RWPE2 (cell line): Measurements from ENCODE around the gene SERPINA5.
A peak's percentile ranks its signal among the peaks of the same experiment; 100 is the strongest.
"Not testable (repeated sequence)": the region's sequence is repeated elsewhere in the genome, so short reads cannot be mapped to it uniquely, and the experiment has no call there.

Source experiments
- ATAC-seq: fragments of 200-7000 bp; cut with Tn5 transposase; 3 replicates; pipeline ENCODE4 v1.9.1; 2021; ENCODE audit warnings: low read depth
- DNase-seq: peaks from one replicate; pipeline ENCODE4 v3.0.0-alpha.2; 2020; ENCODE audit warnings: low spot score
- H3K27ac ChIP-seq: fragments of 450-650 bp; 2 replicates; pipeline ENCODE4 v1.5.1; 2017; ENCODE audit warnings: mild to moderate bottlenecking; ENCODE audit not compliant: poor library complexity, severe bottlenecking
- H3K27me3 ChIP-seq: fragments of 250-450 bp; sonication (Bioruptor Pico); 2 replicates; pipeline ENCODE4 v1.5.1; 2021; ENCODE audit warnings: mild to moderate bottlenecking, moderate library complexity; ENCODE audit not compliant: insufficient read depth, poor library complexity, severe bottlenecking
- H3K36me3 ChIP-seq: fragments of 250-450 bp; sonication (Bioruptor Pico); 2 replicates; pipeline ENCODE4 v1.5.1; 2020; ENCODE audit warnings: low read depth, mild to moderate bottlenecking, moderate library complexity
- H3K4me1 ChIP-seq: fragments of 250-450 bp; sonication (Bioruptor Pico); 2 replicates; pipeline ENCODE4 v1.5.1; 2021; ENCODE audit warnings: mild to moderate bottlenecking, moderate library complexity; ENCODE audit not compliant: insufficient read depth, poor library complexity, severe bottlenecking
- H3K4me3 ChIP-seq: fragments of 250-450 bp; sonication (Bioruptor Pico); 2 replicates; pipeline ENCODE4 v1.5.1; 2021; ENCODE audit warnings: mild to moderate bottlenecking, moderate library complexity; ENCODE audit not compliant: severe bottlenecking
- H3K9me3 ChIP-seq: fragments of 250-450 bp; sonication (Bioruptor Pico); 2 replicates; pipeline ENCODE4 v1.5.1; 2021; ENCODE audit warnings: mild to moderate bottlenecking, moderate library complexity; ENCODE audit not compliant: severe bottlenecking
- TF ChIP-seq, protein P1 (sequence below): fragments of 450-650 bp; IDR thresholded peaks from one replicate; pipeline ENCODE4 v1.5.1; 2017; ENCODE audit warnings: mild to moderate bottlenecking, moderate library complexity; ENCODE audit not compliant: poor library complexity, severe bottlenecking

Gene SERPINA5

DNA sequence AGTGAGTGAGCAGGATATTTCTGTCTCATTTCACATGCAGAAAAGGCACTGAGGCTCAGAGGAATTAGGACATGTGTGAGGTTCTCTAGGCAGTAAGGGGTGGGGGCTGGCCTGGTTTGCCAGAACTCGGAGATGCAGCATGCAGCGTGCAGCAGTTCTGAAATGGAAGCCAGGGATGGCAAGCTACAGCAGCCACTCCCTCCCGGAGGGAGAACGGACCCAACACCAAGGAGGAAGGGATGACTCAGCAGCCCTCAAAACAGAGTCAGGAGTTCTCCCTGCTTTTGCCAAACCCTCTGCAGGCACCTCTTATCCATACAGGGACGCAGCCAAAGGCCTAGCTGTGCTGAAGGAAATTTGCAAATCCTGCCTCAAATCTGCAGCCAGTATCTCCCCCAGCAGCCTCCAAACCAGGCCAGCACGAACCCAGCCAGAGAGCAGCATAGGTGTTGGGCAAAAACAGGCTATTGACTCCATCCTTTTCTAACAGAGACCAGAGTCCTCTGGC is 20.7 kb downstream of the SERPINA5 start:
- ATAC-seq (peak; percentile 44), DNase-seq (peak; percentile 79)
- no peaks in the 10 kb centered on the region for H3K9me3 ChIP-seq
- TF ChIP-seq, protein P1, sequence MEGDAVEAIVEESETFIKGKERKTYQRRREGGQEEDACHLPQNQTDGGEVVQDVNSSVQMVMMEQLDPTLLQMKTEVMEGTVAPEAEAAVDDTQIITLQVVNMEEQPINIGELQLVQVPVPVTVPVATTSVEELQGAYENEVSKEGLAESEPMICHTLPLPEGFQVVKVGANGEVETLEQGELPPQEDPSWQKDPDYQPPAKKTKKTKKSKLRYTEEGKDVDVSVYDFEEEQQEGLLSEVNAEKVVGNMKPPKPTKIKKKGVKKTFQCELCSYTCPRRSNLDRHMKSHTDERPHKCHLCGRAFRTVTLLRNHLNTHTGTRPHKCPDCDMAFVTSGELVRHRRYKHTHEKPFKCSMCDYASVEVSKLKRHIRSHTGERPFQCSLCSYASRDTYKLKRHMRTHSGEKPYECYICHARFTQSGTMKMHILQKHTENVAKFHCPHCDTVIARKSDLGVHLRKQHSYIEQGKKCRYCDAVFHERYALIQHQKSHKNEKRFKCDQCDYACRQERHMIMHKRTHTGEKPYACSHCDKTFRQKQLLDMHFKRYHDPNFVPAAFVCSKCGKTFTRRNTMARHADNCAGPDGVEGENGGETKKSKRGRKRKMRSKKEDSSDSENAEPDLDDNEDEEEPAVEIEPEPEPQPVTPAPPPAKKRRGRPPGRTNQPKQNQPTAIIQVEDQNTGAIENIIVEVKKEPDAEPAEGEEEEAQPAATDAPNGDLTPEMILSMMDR: no peak
- no peaks in the 10 kb centered on the region for H3K36me3 ChIP-seq
- H3K4me1 ChIP-seq: peaks cover 37% of the 10 kb centered on the region
- H3K27ac ChIP-seq: peak overlapping the region; percentile 99
- no peak overlapping the region for H3K4me3 ChIP-seq
- no peaks in the 10 kb centered on the region for H3K27me3 ChIP-seq

DNA sequence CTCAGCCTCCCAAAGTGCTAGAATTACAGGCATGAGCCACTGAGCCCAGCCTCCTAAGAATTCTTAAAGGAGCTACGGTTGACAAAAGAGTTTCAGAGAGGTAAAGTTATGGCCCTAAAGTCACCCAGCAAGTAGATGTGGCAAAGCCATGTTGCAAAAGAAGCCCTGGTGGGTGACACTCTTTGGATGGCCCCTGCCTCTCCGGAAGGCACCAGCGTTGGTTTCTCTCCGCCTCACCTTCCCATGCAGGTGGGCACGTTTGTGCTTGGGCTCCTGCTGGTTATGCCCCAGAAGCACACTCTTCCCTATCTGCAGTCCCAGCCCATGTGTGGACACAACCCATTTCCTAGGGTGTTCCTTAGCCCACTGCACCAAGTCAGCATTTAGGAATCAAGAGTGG is 21.5 kb downstream of the SERPINA5 start:
- peaks cover 37% of the 10 kb centered on the region for H3K4me1 ChIP-seq
- H3K36me3 ChIP-seq: no peaks in the 10 kb centered on the region
- no peak for DNase-seq
- no peaks in the 10 kb centered on the region for H3K9me3 ChIP-seq
- TF ChIP-seq, protein P1: no peak
- H3K27me3 ChIP-seq: no peaks in the 10 kb centered on the region
- H3K4me3 ChIP-seq: no peak overlapping the region
- ATAC-seq: no peak
- H3K27ac ChIP-seq: peak overlapping the region; percentile 99

DNA sequence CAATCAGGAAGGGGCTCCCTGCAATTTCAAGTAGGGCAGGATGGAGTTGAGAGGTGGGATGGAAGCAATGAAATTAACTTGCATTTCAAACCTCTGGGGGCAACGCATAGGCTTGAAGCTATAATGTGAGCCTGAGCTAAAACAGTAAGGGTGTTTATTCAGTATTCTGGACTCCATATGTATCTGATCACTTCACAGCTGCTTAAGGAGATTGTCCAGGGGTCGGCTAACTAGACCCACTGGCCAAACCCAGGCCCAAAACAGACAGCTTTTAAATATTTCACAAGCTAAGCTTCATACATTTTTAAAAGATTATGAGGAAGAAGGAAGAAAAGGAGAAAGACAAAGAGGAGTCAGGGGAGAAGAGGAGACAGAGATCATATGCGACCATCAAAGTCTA is 24.1 kb downstream of the SERPINA5 start:
- DNase-seq: no peak
- ATAC-seq: no peak
- H3K27ac ChIP-seq: no peak overlapping the region
- H3K36me3 ChIP-seq: no peaks in the 10 kb centered on the region
- TF ChIP-seq, protein P1: no peak
- H3K9me3 ChIP-seq: no peaks in the 10 kb centered on the region
- H3K4me3 ChIP-seq: no peak overlapping the region
- peaks cover 28% of the 10 kb centered on the region for H3K4me1 ChIP-seq
- H3K27me3 ChIP-seq: no peaks in the 10 kb centered on the region

DNA sequence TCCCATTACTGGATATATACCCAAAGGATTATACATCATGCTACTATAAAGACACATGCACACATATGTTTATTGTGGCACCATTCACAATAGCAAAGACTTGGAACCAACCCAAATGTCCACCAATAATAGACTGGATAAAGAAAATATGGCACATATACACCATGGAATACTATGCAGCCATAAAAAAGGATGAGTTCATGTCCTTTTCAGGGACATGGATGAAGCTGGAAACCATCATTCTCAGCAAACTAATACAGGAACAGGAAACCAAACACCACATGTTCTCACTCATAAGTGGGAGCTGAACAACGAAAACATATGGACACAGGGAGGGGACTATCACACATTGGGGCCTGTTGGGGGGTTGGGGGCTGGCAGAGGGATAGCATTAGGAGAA is 27.7 kb downstream of the SERPINA5 start:
- not testable (repeated sequence) for DNase-seq

DNA sequence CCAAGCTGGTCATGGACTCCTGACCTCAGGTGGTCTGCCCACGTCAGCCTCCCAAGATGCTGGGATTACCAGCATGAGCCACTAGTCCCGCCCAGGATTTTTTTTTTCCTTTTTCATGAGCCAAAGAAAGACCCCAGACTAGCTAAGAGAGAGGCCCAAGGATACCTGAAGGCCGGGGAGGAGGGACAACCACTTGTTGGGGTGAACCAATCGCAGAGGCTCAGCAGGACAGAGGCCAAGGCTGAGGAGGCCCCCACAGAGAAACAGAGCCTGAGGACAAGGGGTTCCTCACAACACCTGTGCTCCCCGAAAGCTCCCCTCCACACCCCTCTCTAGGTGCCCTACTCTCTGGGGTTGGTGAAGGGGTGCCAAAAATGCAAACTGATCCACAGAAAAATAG is 30.0 kb downstream of the SERPINA5 start:
- H3K9me3 ChIP-seq: no peaks in the 10 kb centered on the region
- H3K27me3 ChIP-seq: no peaks in the 10 kb centered on the region
- H3K36me3 ChIP-seq: no peaks in the 10 kb centered on the region
- H3K4me1 ChIP-seq: peaks cover 31% of the 10 kb centered on the region
- ATAC-seq (no peak), DNase-seq (peak; percentile 53)
- TF ChIP-seq, protein P1: no peak
- H3K27ac ChIP-seq: peak overlapping the region; percentile 76
- H3K4me3 ChIP-seq: no peak overlapping the region

More for the DNA sequence above, 27.7 kb downstream of the SERPINA5 start:
- not testable (repeated sequence) for ATAC-seq, H3K9me3 ChIP-seq, H3K27me3 ChIP-seq, H3K36me3 ChIP-seq, H3K4me3 ChIP-seq
- Histone ChIP-seq H3K27ac (peak overlapping the region; percentile 76), H3K4me1 (peaks cover 31% of the 10 kb centered on the region)
